Heart left ventricle (tissue), 13 donors: ENCODE results near the gene ZBTB40.

ENCODE experiments used
- CTCF ChIP-seq, 12 donors: fragments of 200-600 bp; sonication (generic) in 4 of 12; IDR thresholded peaks; one replicate each; pipeline versions ENCODE4 v1.5.0 to v1.8.0; 2018 to 2022; ENCODE audit warnings: antibody characterized with exemption in 12 of 12, mild to moderate bottlenecking in 5 of 12
- POLR2A ChIP-seq, 2 donors: fragments of 450-650 bp; IDR thresholded peaks; one replicate each; pipeline ENCODE4 v1.6.1; 2017; ENCODE audit warnings: antibody characterized with exemption in 2 of 2, mild to moderate bottlenecking in 2 of 2, moderate library complexity in 2 of 2
- donor health status: ischemic (EF 13 %, LVEDD 7.1; RV severe dilation, severe dysfunction).
- donor health status: DM: no; HTN: yes; CAD: no.
- donor health status: DM: no; HTN: no; CAD: no.
- donor health status: ischemic (EF 25% LVEDD 6.9; RV normal size, moderate dysfunction).
- donor health status: ischemic (EF 25% LVEDD 5.7; RV mildly dilated, moderate dysfunction).
- donor health status: ischemic (EF 35%, LVEDD 5.7; RV mildly dilated, moderate dysfunction).
- donor health status: nonischemic (EF 11% LVEDD 7.7; RV severe dilation, severe dysfunction).
- donor health status: DM: yes; HTN: yes; CAD: no.
- donor health status: PGD.
- donor health status: ischemic (EF 29% LVEDD 5.4; RV normal size, mild dysfunction).
- donor health status: nonischemic (EF 23%, LVEDD 6.1; RV moderate dilation, normal function).

- TF ChIP-seq CTCF (IDR thresholded peaks at IDR 0.05): no peak
- no peak for TF ChIP-seq POLR2A (IDR thresholded peaks at IDR 0.05)
Measured at GRCh38 chr1:22508329-22508728, 56.7 kb downstream of the ZBTB40 start.
